ENCODE results near the gene PRICKLE4. TPM values are rescaled to one million over a fixed set of nuclear protein-coding genes. Genes with fewer than 3 reads are reported as not detected.

The PRICKLE4 gene
- total and polyA plus RNA-seq, 2 of the 13 experiments (the other 11 are each of a cell fraction or from before 2014, with no cell fraction given), result 0.92 to 1.2 TPM

GRCh38 chr6:41778895-41779294 lies 1.7 kb upstream of the PRICKLE4 start:
- FAIRE-seq, result no peak
- CTCF ChIA-PET (ENCODE audit: low intra/inter-chr PET ratio, low total read pairs), result no interaction called here
- whole genome bisulfite sequencing (ENCODE audit: low lambda C conversion rate), result 64% methylated on average over 6 of the region's 6 CpGs
- peak overlapping the region; percentile 96 for H3K4me2 ChIP-seq (ENCODE audit: low read depth, low read length)
- peak overlapping the region; percentile 82 to 93 (median 92) for H3K4me3 ChIP-seq (replicated peaks in 1 of 3; ENCODE audit: insufficient read depth in 1 of 3, low read depth in 2 of 3, low read length in 3 of 3)
- in situ Hi-C loops (cut with HindIII; ENCODE audit: extremely low pct_ligation_motif_present, low pct_unique_long_range_greater_than_20kb) (loop anchor here (5.0 to 25.0 kb wide), 2 partner anchors 42 to 433 kb away; partner anchors contain the start of genes MRPS10 and TFEB), intact Hi-C loops (cut with micrococcal nuclease; ENCODE audit: unreplicated experiment) (loop anchor here (5.0 kb wide), 1 partner anchor 177 kb away; no protein-coding TSS in a partner anchor)
- no peak for DNase-seq (ENCODE audit: low spot score)
- POLR2A ChIA-PET, result interaction anchor here (1.7 to 1.8 kb wide), 2 partner anchors 11 to 45 kb away, joined by 6 to 8 read pairs; no protein-coding TSS in a partner anchor
- no peaks in the 10 kb centered on the region for H4K20me1 ChIP-seq (ENCODE audit: insufficient read depth, low read length)
- no peak overlapping the region for H2AFZ ChIP-seq (ENCODE audit: low read length)
- no peaks in the 10 kb centered on the region for H3K9me3 ChIP-seq (ENCODE audit: low read length)
- no peak overlapping the region for H3K27ac ChIP-seq (ENCODE audit: extremely low read length, insufficient read depth, low read length)
- H3K79me2 ChIP-seq (ENCODE audit: insufficient read depth, low read length), result peaks cover 4% of the 10 kb centered on the region
- H3K4me1 ChIP-seq (ENCODE audit: insufficient read depth, low read length), result peaks cover 34% of the 10 kb centered on the region
- H3K9ac ChIP-seq (ENCODE audit: insufficient read depth, low read depth, low read length), result peak overlapping the region; percentile 73
- H3K27me3 ChIP-seq (ENCODE audit: control insufficient read depth in 1 of 2, insufficient read depth in 2 of 2, low read length in 2 of 2), result no peaks in the 10 kb centered on the region; a peak in 2 of 5 replicates
- ATAC-seq, result no peak
- peaks cover 9 to 23% of the 10 kb centered on the region in 2 experiments for H3K36me3 ChIP-seq (replicated peaks in 1 of 2; ENCODE audit: control insufficient read depth in 1 of 2, insufficient read depth in 2 of 2, low read length in 2 of 2)
- TSS peak; percentile 52 for BruUV-seq (replicated peaks)
- TF ChIP-seq ELF1 (CRISPR knock-in tag; IDR thresholded peaks at IDR 0.05) (no peak), KLF6 (CRISPR knock-in tag; IDR thresholded peaks at IDR 0.05) (no peak), ZBTB4 (CRISPR knock-in tag; IDR thresholded peaks at IDR 0.05; ENCODE audit: borderline replicate concordance) (0 out of 2 replicates have a peak, but pooled peaks have one; percentile 42), ZNF281 (CRISPR knock-in tag; IDR thresholded peaks at IDR 0.05; ENCODE audit: borderline replicate concordance) (0 out of 2 replicates have a peak, but pooled peaks have one; percentile 21), CERS6 (CRISPR knock-in tag; IDR thresholded peaks at IDR 0.05) (no peak), ZNF761 (CRISPR knock-in tag; conservative IDR thresholded peaks at IDR 0.05) (no peak), ZBTB38 (CRISPR knock-in tag; IDR thresholded peaks at IDR 0.05) (no peak), DMAP1 (CRISPR knock-in tag; IDR thresholded peaks at IDR 0.05) (0 out of 2 replicates have a peak, but pooled peaks have one; percentile 1), CENPBD1 (CRISPR knock-in tag; IDR thresholded peaks at IDR 0.05; ENCODE audit: borderline replicate concordance, low read depth) (no peak), BORCS8-MEF2B (CRISPR knock-in tag; IDR thresholded peaks at IDR 0.05) (0 out of 2 replicates have a peak, but pooled peaks have one; percentile 52), ZNF547 (CRISPR knock-in tag; IDR thresholded peaks at IDR 0.05) (0 out of 2 replicates have a peak, but pooled peaks have one; percentile 39), TEAD3 (CRISPR knock-in tag; optimal IDR thresholded peaks at IDR 0.05; ENCODE audit: borderline replicate concordance) (peak; percentile 4), BCL3 (CRISPR knock-in tag; IDR thresholded peaks at IDR 0.05) (peak; percentile 74; the same call in 1 of the 2 replicates), ZNF589 (CRISPR knock-in tag; conservative IDR thresholded peaks at IDR 0.05) (no peak), ZNF350 (CRISPR knock-in tag; IDR thresholded peaks at IDR 0.05; ENCODE audit: borderline replicate concordance, low read depth) (peak; percentile 10; the same call in 1 of the 2 replicates)

Measured in HepG2 (cell line).